ENCODE measurements around the gene MFSD12.
"Not testable (repeated sequence)": the region's sequence is repeated elsewhere in the genome, so short reads cannot be mapped to it uniquely, and the experiment has no call there.

The MFSD12 gene

GRCh38 chr19:3522421-3523360 lies 34.7 kb downstream of the MFSD12 start:
- no peak for DNase-seq

GRCh38 chr19:3521104-3521445 lies 36.3 kb downstream of the MFSD12 start:
- DNase-seq: no peak

- DNase-seq: no peak
Measured at GRCh38 chr19:3520166-3521103, 37.0 kb downstream of the MFSD12 start.

- DNase-seq: no peak
Measured at GRCh38 chr19:3519126-3519525, 38.3 kb downstream of the MFSD12 start.

GRCh38 chr19:3518659-3519058 lies 38.7 kb downstream of the MFSD12 start:
- no peak for DNase-seq

- no peak for DNase-seq
Measured at GRCh38 chr19:3518255-3518654, 39.1 kb downstream of the MFSD12 start.

- no peak for DNase-seq
Measured at GRCh38 chr19:3517638-3518037, 39.7 kb downstream of the MFSD12 start.

GRCh38 chr19:3516675-3517207 lies 40.6 kb downstream of the MFSD12 start:
- DNase-seq: no peak

- DNase-seq: no peak
Measured at GRCh38 chr19:3515891-3516422, 41.4 kb downstream of the MFSD12 start.

- DNase-seq: no peak
Measured at GRCh38 chr19:3514930-3515329, 42.5 kb downstream of the MFSD12 start.

GRCh38 chr19:3513229-3514140 lies 43.9 kb downstream of the MFSD12 start:
- DNase-seq: no peak

- no peak for DNase-seq
Measured at GRCh38 chr19:3512562-3513228, 44.7 kb downstream of the MFSD12 start.

- DNase-seq: no peak
Measured at GRCh38 chr19:3511506-3512251, 45.7 kb downstream of the MFSD12 start.

- no peak for DNase-seq
Measured at GRCh38 chr19:3510727-3511126, 46.7 kb downstream of the MFSD12 start.

- DNase-seq: no peak
Measured at GRCh38 chr19:3509566-3509989, 47.8 kb downstream of the MFSD12 start.

GRCh38 chr19:3508771-3509535 lies 48.4 kb downstream of the MFSD12 start:
- no peak for DNase-seq

GRCh38 chr19:3508121-3508661 lies 49.2 kb downstream of the MFSD12 start:
- DNase-seq: not testable (repeated sequence)

GRCh38 chr19:3507371-3508120 lies 49.8 kb downstream of the MFSD12 start:
- no peak for DNase-seq
